ENCODE data around the gene LLGL2.
"Not testable (repeated sequence)": the region's sequence is repeated elsewhere in the genome, so short reads cannot be mapped to it uniquely, and the experiment has no call there.

LLGL2 gene

DNA sequence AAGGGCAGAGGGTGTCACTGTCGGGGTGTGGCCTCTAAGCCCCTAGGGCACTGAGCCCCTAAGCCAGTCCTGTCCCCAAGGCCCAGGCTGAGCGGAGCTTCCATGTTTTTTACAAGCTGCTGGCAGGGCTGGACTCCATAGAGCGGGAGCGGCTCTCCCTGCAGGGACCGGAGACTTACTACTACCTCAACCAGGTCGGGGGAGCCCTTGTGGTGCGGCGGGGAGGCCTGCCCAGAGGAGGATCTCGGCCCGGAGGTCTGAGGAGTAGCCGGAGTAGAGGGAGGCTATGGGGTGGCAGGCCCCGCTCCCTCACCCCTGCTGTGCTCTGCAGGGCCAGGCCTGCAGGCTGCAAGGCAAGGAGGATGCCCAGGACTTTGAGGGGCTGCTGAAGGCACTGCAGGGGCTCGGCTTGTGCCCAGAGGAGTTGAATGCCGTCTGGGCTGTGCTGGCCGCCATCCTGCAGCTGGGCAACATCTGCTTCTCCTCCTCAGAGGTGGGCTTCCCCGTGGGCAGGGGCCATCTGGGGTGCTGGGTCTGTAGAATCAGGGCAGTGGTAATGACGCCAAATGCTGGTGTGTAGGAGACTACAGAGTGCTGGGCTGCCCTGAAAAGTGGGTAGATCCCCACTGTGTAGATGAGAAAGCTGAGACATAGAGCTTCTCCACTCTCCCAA, 67.0 kb downstream of the LLGL2 start:
- no peak for FAIRE-seq

DNA sequence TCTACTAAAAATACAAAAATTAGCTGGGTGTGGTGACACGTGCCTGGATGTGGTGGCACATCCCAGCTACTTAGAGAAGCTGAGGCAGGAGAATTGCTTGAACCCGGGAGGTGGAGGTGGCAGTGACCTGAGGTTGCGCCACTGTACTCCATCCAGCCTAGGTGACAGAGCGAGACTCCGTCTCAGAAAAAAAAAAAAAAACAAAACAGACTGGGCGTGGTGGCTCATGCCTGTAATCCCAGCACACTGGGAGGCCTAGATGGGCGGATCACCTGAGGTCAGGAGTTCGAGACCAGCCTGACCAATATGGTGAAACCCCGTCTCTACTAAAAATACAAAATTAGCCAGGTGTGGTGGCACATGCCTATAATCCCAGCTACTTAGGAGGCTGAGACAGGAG, 67.9 kb downstream of the LLGL2 start:
- FAIRE-seq: not testable (repeated sequence)

DNA sequence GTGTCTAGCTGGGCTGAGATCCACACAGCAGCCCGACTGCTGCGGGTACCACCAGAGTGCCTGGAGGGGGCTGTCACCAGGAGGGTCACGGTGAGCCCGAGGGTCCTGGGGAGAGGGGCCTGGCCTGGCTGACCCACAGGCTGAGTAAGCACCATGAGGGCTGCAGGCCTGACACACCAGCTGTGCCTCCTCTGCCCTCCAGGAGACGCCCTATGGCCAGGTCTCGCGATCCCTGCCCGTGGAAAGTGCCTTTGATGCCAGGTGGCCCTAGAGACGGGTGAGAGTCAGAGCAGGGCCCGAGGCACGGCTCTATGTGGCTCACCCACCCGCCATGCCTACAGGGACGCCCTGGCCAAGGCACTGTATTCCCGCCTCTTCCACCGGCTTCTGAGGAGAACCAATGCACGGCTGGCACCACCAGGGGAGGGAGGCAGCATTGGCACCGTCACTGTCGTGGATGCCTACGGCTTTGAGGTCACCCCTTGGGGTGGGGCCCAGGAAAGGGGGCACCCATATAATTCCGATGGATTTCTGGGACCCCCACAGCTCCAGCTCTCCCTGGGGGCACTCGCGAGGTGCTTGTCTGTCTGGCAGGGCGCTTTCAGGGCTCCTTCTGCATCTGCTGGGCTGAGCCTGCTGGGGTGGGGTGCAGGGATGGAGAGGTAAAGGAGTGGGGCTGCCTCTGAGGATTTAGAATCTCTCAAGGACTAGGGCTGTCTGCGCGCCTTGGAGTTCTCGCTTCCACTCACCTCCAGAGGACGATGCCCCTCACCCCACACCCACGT, 69.2 kb downstream of the LLGL2 start:
- no peak for FAIRE-seq

DNA sequence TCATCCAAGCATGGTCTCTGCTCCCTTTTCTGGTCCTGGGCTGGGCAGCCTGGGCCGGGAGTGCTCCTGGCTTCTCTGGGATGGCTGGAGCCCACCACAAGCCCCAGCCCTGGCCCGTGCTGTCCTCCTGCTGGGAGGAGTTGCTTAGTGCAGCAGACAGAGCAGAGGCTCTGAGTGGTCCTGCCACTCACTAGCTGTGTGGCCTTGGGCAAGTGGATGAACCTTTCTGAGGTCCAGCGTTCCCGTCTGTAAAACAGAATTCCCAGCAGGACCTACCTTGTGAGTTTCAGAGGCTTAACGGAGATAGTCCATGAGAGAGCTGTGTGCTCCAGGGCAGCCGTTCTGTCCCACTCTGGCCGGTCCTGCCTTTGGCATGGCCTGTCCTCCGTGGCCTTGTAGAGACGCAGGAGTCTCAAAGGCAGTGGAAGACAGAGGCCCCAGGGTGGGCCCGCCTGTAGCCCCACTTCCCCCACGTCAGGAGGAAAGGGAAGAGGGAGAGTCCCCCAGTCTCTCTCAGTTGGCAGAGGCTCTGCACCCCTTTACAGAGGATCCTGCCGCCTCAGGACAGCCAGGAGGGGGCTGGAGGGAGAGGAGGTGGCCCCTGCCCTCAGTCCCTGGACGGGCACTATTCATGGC, 69.9 kb downstream of the LLGL2 start:
- no peak for FAIRE-seq

DNA sequence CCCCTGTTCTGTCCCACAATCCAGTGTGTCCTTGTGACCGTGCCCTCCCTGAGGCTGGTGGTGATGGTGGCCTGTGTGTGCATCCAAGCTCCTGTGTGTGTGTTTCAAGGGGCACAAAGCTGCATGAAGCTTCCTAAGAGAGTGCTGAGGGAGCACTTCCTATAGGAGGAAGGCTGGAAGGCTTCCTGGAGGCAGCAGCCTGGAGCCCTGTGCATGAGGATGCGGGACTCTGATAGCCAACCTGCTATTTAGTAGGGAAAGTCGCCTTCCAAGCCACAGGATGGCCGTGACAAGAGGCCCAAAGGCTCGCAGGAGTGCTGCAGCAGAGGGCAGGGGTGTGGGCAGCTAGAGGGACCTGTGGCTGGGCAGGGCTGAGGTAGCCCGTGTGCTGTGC, 70.4 kb downstream of the LLGL2 start:
- no peak for FAIRE-seq

DNA sequence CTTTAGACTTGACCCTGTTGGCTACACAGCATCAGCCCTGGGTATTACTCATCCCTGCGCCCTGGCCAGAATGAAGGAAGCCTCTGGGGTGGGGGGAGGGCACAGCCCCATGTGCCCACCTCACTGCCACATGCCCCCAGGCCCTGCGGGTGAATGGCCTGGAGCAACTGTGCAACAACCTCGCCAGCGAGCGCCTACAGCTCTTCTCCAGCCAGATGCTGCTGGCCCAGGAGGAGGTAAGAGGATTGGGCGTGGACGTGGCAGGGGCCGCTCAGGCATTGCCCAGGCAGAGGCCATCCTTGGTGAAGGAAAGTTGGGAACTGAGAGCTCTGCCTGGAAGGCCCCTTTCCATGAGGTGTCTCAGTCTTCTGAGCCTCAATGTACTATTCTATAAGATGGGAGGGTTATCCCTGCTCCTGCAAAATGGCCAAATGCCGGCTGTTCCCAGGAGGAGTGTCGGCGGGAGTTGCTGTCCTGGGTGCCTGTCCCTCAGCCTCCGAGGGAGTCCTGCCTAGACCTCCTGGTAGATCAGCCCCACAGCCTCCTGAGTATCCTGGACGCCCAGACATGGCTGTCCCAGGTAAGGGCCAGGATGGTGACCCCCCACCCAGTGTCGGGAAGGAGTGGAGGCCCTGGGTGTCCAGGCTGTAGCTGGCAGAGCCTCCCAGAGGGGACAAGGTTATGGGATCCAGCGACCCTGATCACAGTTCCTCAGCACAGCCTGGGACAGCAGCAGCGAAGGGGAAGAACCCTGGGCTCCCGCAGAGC, 71.0 kb downstream of the LLGL2 start:
- no peak for FAIRE-seq

DNA sequence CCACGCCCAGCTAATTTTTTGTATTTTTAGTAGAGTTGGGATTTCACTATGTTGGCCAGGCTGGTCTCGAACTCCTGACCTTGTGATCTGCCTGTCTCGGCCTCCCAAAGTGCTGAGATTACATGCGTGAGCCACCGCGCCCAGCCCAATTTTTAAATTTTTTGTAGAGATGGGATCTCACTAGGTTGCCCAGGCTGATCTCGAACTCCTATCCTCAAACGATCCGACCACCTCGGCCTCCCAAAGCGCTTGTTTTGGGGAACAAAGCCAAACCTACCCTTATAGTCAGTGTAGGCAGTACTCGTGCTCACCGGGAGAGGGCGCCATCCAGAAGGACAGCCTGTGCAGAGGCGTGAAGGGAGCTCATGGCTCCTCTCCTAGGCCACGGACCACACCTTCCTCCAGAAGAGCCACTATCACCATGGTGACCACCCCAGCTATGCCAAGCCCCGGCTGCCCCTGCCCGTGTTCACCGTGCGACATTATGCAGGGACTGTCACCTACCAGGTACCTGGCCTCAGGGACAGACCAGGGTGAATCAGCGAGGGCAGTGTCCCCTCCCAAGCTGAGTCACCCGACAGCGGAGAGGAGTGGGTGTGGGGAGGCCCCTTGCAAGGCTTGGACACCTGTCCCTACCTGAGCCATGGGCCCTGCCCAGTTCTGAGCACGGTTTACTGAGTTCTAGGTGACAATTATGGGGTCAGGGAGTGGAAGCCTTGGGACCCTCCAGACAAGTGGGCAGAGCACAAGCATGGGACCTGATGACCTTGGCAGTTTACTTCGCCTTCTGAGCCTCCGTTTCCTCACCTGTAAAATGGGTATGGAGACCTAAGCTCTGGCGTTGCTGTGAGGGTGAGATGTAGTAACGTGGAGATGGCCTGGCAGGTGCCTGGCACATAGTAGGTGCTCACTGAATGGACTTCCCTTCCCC, 75.8 kb downstream of the LLGL2 start:
- FAIRE-seq: no peak

DNA sequence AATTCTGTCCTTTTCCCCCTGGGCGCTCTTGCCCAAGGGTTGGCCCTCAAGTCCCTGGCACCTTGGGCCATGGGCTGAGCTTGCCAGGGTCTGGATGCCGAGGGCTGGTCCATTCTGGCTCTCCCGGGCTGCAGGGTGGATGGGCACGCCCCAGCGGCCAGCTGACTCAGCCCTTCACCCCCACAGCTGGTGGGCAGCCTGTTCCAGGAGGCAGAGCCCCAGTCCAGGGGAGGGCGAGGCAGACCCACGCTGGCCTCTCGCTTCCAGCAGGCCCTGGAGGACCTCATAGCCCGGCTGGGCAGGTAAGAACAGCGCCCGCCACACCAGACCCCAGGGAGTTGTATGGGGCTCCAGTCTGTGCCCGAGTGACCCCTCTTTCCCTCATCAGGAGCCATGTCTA, 77.1 kb downstream of the LLGL2 start:
- FAIRE-seq: no peak

DNA sequence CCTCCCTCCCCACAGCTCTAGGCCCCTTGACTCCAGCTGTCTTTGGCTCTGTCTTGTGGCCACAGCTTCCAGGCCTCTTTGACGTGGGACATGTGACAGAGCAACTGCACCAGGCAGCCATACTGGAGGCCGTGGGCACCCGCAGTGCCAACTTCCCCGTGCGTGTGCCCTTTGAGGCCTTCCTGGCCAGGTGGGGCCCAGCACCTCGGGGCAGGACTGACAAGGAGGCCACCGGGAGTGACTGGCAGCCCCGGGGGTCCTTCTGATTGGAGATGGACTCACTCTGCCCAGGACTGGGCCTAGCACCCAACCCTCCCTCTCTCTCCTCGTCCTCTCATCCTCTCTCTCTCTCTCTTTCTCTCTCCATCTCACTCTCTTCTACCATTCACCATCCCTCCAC, 77.6 kb downstream of the LLGL2 start:
- no peak for FAIRE-seq

DNA sequence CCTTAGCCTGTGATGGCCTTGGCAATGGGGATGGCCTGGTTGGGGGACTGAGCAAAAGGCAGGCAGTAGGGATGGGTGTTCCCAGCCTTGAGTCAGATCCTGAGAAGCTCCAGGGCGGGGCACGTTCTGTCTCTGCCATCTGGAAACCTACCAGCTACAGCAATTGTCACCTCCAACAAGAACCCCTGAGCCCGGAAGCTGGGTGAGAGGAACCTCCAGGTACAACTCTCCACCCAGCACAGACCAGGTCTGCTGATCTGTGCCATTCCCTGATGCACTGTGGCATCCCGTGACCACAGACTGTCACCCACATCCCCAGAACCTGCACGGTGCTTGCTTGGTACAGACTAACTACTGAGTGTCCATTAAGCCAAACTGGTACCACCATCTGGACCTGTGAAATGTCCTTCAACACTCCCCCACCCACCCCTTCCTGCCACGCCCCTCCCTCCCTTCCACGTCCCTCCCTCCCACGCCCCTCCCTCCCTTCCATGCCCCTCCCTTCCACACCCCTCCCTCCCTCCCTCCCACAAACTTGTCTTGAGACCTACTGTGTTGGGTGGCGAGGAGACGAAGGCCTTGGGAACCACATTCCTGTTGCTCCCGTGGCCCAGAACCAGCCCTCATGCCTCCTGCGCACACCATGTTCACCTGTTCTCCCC, 78.7 kb downstream of the LLGL2 start:
- no peak for FAIRE-seq

DNA sequence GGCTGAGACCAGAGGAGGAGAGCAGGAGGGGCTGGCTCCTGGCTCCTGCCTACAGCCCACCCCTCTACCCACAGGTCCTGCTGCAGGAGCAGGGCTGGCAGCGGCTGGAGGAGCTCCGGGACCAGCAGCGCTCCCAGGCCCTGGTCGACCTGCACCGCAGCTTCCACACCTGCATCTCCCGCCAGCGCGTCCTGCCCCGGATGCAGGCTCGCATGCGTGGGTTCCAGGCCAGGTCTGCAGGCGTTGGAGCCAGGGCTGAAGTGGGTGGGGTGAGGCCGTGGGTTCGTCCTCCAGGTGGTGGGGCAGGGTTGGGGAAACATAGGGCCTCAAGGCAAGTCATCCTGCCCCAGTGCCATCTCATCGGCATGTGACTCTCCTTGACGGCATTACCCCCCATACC, 80.3 kb downstream of the LLGL2 start:
- no peak for FAIRE-seq

DNA sequence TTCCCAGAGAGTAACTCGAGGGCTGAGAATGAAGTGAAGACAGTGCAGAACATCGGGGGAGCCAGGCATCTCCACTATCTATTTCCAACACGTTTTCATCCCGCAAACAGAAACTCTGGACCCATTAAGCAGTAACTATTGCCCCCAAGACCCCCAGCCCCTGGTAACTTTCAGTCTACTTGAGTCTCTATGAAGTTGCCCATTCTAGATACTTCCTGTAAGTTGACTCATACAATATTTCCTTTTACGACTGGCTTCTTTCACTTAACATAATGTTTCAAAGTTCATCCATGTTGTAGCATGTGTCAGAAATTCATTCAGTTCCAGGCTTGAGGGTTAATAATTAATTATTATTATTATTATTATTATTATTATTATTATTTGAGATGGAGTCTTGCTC, 81.6 kb downstream of the LLGL2 start:
- no peak for FAIRE-seq

DNA sequence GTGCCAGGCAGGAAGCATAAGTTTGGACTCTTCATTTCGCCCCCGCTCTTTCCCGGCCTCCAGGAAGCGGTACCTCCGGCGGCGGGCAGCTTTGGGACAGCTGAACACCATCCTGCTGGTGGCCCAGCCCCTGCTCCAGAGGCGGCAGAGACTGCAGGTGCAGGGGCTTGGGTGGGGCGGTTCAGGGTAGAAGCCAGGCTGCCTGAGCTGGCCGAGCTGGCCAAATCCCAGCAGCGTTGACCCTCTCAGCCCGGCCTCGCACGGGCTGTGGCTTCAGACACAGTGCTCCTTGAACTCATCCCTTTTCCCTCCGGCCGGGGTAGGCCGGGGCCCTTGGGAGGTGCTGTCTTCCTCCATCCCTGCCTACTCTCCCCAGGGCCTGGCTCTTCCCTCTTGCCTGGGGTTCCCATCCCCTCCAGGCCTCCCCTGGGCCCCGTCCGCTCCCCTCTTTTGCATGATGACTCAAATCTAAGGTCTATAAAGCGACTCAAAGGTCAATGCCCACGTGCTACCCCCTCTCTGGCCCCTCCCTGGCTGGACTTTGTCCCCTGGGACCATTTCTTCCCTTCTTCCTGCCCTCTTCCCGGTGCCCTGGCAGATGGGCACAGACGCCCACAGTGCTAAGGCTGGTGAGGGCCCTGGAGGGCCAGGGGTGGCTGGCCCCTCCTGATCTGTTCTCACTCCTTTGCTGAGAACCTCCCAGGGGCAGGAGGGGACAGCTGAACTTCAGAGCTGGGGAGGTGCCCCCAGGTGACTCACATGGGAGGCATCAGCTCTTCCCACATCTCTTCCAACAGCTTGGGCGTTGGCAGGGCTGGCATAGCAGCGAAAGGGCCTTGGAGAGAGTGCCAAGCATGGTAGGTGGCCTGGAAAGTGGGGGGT, 84.8 kb downstream of the LLGL2 start:
- no peak for FAIRE-seq

DNA sequence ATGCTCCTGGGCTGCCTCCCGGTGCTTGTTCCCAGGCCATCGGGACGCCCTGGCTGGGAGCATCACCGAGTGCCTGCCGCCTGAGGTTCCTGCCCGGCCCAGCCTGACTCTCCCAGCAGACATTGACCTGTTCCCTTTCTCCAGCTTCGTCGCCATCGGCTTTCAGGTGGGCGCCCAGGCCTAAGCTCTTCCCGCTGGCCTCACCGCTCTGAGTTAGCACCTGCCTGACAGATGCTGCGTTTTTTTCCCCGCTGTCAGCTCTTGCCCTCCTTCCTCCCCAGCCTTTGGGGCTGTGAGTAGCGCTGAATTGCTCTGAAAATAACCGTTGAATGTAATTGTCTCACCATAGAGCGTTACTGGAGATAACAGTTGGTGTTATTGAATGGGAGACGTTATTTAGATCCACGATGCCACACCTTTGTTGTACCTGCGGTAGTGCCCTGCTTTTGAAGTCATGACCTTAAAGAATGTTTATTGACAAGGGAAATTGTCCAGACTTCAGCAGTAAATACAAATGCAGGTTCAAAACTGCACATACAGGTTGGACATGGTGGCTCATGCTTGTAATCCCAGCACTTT, 86.4 kb downstream of the LLGL2 start:
- no peak for FAIRE-seq

DNA sequence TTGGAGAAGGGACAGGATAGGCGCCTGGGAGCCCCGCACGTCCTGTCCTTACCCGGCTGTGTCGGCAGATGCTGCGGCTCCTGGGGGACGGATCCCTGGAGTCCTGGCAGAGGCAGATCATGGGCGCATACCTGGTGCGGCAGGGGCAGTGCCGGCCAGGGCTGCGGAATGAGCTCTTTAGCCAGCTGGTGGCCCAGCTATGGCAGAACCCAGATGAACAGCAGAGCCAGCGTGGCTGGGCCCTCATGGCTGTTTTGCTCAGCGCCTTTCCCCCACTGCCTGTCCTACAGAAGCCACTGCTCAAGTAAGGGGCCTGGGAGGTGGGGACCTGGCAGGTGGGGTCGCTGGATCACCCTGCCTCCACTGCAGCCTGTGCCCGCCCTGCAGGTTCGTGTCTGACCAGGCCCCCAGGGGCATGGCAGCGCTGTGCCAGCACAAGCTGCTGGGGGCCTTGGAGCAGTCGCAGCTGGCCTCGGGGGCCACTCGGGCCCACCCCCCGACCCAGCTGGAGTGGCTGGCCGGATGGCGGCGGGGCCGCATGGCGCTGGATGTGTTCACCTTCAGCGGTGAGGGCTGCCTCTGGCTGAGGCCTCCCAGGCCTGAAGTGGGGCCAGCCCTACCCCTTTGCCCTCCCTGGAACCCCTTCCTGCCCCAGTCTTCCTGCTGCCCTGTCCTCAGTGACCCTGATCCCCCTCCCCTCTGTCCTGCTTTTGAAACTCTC, 87.6 kb downstream of the LLGL2 start:
- FAIRE-seq: no peak

DNA sequence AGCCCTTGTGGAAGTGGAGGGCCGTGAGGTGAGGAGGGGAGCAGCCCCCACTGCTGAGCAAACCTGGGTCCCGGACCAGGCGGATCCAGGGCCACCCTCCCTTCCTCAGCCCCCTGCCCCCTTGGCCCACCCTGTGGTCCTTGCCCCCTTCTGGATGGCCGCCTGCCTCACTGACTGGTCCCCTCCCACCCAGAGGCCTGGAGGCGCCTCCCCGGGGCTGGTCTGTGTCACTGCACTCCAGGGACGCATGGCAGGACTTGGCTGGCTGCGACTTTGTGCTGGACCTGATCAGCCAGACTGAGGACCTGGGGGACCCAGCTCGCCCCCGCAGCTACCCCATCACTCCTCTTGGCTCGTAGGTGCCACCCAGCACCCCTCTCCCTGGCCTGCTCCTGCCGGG, 88.5 kb downstream of the LLGL2 start:
- FAIRE-seq: no peak

DNA sequence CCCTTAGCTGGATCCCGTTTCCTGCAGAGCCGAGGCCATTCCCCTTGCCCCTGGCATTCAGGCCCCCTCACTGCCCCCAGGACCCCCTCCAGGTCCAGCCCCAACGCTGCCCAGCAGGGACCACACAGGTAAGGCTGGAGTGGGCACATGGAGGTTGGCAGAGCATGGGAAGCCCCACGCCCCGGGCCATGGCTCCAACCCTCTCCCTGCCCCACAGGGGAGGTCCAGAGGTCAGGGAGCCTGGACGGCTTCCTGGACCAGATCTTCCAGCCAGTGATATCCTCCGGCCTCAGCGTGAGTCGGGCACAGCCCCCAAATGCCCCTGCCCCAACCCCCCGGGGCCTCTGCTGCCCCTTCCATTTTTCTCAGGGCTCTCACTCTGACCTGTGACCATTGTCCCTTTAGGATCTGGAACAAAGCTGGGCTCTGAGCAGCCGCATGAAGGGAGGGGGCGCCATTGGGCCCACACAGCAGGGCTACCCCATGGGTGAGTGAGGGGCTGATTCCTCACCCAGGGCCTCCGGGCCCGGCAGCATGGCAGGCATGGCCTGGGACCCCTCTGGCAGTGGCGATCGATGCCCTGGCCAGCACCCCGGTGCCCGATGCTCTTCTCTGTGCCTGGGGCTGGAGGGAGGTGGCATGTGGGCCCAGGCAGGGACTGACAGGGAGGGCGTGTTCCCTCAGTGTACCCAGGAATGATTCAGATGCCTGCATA, 89.2 kb downstream of the LLGL2 start:
- no peak for FAIRE-seq

DNA sequence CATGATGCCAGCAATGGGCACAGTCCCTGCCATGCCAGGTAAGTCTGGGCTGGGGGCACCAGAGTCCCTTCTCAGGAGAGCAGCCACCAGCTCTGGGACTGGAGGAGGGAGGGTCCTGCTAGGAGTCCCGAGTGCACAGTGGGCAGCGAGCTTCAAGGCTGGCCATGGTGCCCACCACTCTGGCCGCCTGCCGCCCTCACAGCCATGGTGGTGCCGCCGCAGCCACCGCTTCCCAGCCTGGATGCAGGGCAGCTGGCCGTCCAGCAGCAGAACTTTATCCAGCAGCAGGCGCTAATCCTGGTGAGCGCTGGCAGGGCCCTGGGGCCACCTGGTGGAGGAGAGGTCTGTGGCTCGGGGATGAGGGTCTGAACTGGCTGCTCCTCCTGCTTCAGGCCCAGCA, 89.8 kb downstream of the LLGL2 start:
- no peak for FAIRE-seq
